GM18498 (cell line): ENCODE data around the gene CCDC77.

Source experiments
- ATAC-seq: cut with Tn5 transposase; IDR thresholded peaks from one replicate; pipeline ENCODE4 v1.9.1; 2021; ENCODE audit warnings: mild to moderate bottlenecking, moderate library complexity; ENCODE audit not compliant: unreplicated experiment

The CCDC77 gene

GRCh38 chr12:450438-450837, 49.0 kb downstream of the CCDC77 start:
- ATAC-seq = no peak

- ATAC-seq = no peak
Measured at GRCh38 chr12:452667-453210, 51.3 kb downstream of the CCDC77 start.

GRCh38 chr12:454833-455232, 53.4 kb downstream of the CCDC77 start:
- no peak for ATAC-seq

GRCh38 chr12:455821-456220, 54.4 kb downstream of the CCDC77 start:
- ATAC-seq = no peak

GRCh38 chr12:457676-458075, 56.2 kb downstream of the CCDC77 start:
- ATAC-seq = no peak

GRCh38 chr12:459050-459429, 57.6 kb downstream of the CCDC77 start:
- no peak for ATAC-seq

GRCh38 chr12:459430-460258, 58.2 kb downstream of the CCDC77 start, which contains the start of gene B4GALNT3:
Gene B4GALNT3, plus strand, starts transcription at chr12:459939. Its CDS starts 438 bp downstream, at chr12:460377.
- ATAC-seq = no peak

GRCh38 chr12:460261-461230, 59.1 kb downstream of the CCDC77 start:
- no peak for ATAC-seq

GRCh38 chr12:461425-461824, 60.0 kb downstream of the CCDC77 start:
- no peak for ATAC-seq

GRCh38 chr12:462936-463705, 61.7 kb downstream of the CCDC77 start:
- no peak for ATAC-seq

GRCh38 chr12:464484-465267, 63.2 kb downstream of the CCDC77 start:
- no peak for ATAC-seq

- no peak for ATAC-seq
Measured at GRCh38 chr12:466039-466438, 64.6 kb downstream of the CCDC77 start.

GRCh38 chr12:466762-467161, 65.3 kb downstream of the CCDC77 start:
- ATAC-seq = no peak

- ATAC-seq = no peak
Measured at GRCh38 chr12:467591-467990, 66.1 kb downstream of the CCDC77 start.

- no peak for ATAC-seq
Measured at GRCh38 chr12:468671-469389, 67.4 kb downstream of the CCDC77 start.

GRCh38 chr12:470133-470532, 68.7 kb downstream of the CCDC77 start:
- no peak for ATAC-seq

- ATAC-seq = no peak
Measured at GRCh38 chr12:473198-473597, 71.8 kb downstream of the CCDC77 start.

- no peak for ATAC-seq
Measured at GRCh38 chr12:473863-474577, 72.6 kb downstream of the CCDC77 start.

GRCh38 chr12:475286-475685, 73.8 kb downstream of the CCDC77 start:
- no peak for ATAC-seq
